ENCODE results near the gene HES5. TPM values are rescaled to one million over a fixed set of nuclear protein-coding genes. Genes with fewer than 3 reads are reported as not detected.

HES5 gene
- total and polyA plus RNA-seq, 2 of the 13 experiments (the other 11 are each of a cell fraction or from before 2014, with no cell fraction given): not detected

DNA sequence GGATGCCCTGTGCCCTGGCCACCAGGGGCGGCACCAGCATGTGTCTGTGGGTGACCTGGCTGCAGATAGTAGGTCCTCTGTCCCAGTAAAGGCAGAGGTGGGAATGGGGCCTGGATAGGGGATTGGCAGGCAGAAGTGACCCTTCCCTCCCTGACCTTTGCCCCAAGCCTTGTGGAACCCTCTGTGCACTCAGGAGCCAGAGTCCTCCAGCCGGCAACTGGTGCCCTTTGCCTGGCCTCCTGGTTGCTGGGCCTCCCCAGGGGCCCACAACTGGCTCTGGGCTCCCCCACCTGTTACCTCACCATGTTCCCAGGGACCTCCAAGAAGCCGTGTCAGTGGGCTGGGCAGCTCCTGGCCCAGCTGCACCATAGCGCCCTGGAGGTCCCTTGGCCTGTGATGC lies 44.0 kb downstream of the HES5 start:
- BruUV-seq (replicated peaks): no TSS peak
- no peak for ATAC-seq
- Histone ChIP-seq H3K4me1 (ENCODE audit: insufficient read depth, low read length) (no peaks in the 10 kb centered on the region), H4K20me1 (ENCODE audit: insufficient read depth, low read length) (no peaks in the 10 kb centered on the region), H3K36me3 (replicated peaks in 1 of 2; ENCODE audit: control insufficient read depth in 1 of 2, insufficient read depth in 2 of 2, low read length in 2 of 2) (no peaks in the 10 kb centered on the region), H3K79me2 (ENCODE audit: insufficient read depth, low read length) (no peaks in the 10 kb centered on the region), H2AFZ (ENCODE audit: low read length) (no peak overlapping the region), H3K9ac (ENCODE audit: insufficient read depth, low read depth, low read length) (no peak overlapping the region), H3K27ac (ENCODE audit: extremely low read length, insufficient read depth, low read length) (no peak overlapping the region), H3K4me3 (replicated peaks in 1 of 3; ENCODE audit: insufficient read depth in 1 of 3, low read depth in 2 of 3, low read length in 3 of 3) (no peak overlapping the region), H3K27me3 (ENCODE audit: control insufficient read depth in 1 of 2, insufficient read depth in 2 of 2, low read length in 2 of 2) (peaks cover 14 to 17% of the 10 kb centered on the region in 2 experiments; a peak in 4 of 5 replicates), H3K4me2 (ENCODE audit: low read depth, low read length) (no peak overlapping the region), H3K9me3 (ENCODE audit: low read length) (peaks cover 8% of the 10 kb centered on the region; the same call in 1 of the 2 replicates)
- intact Hi-C loops (cut with micrococcal nuclease; ENCODE audit: unreplicated experiment) (no loop called here), in situ Hi-C loops (cut with HindIII; ENCODE audit: extremely low pct_ligation_motif_present, low pct_unique_long_range_greater_than_20kb) (no loop called here)
- 50% methylated on average over 2 of the region's 4 CpGs for WGBS (ENCODE audit: low lambda C conversion rate)
- no peak for DNase-seq (ENCODE audit: low spot score)
- CTCF ChIA-PET (ENCODE audit: low intra/inter-chr PET ratio, low total read pairs): no interaction called here
- TF ChIP-seq ZKSCAN1 (IDR thresholded peaks at IDR 0.05; ENCODE audit: low read length) (peak; percentile 75; the same call in 1 of the 2 replicates), BORCS8-MEF2B (CRISPR knock-in tag; IDR thresholded peaks at IDR 0.05) (no peak), TCF7L2 (IDR thresholded peaks at IDR 0.05; ENCODE audit: low read depth, low read length) (no peak), AGO2 (optimal IDR thresholded peaks at IDR 0.05; ENCODE audit: low read depth, low read length) (no peak), GFI1 (CRISPR knock-in tag; IDR thresholded peaks at IDR 0.05; ENCODE audit: borderline replicate concordance) (no peak), MXD4 (CRISPR knock-in tag; IDR thresholded peaks at IDR 0.05) (no peak), HNRNPH1 (optimal IDR thresholded peaks at IDR 0.05; ENCODE audit: low read depth, low read length) (no peak), SYNCRIP (IDR thresholded peaks at IDR 0.05; ENCODE audit: insufficient read depth, low read depth, low read length) (no peak), HIVEP1 (CRISPR knock-in tag; IDR thresholded peaks at IDR 0.05) (no peak), ZNF563 (CRISPR knock-in tag; IDR thresholded peaks at IDR 0.05) (no peak), PBX3 (CRISPR knock-in tag; IDR thresholded peaks at IDR 0.05; ENCODE audit: borderline replicate concordance) (no peak), KAT2B (IDR thresholded peaks at IDR 0.05; ENCODE audit: borderline replicate concordance, low read depth, low read length) (no peak), ZNF839 (CRISPR knock-in tag; IDR thresholded peaks at IDR 0.05; ENCODE audit: borderline replicate concordance) (no peak), PATZ1 (CRISPR knock-in tag; IDR thresholded peaks at IDR 0.05) (no peak), LBX2 (CRISPR knock-in tag; IDR thresholded peaks at IDR 0.05; ENCODE audit: borderline replicate concordance) (no peak)
- TF ChIP-seq, protein P1, sequence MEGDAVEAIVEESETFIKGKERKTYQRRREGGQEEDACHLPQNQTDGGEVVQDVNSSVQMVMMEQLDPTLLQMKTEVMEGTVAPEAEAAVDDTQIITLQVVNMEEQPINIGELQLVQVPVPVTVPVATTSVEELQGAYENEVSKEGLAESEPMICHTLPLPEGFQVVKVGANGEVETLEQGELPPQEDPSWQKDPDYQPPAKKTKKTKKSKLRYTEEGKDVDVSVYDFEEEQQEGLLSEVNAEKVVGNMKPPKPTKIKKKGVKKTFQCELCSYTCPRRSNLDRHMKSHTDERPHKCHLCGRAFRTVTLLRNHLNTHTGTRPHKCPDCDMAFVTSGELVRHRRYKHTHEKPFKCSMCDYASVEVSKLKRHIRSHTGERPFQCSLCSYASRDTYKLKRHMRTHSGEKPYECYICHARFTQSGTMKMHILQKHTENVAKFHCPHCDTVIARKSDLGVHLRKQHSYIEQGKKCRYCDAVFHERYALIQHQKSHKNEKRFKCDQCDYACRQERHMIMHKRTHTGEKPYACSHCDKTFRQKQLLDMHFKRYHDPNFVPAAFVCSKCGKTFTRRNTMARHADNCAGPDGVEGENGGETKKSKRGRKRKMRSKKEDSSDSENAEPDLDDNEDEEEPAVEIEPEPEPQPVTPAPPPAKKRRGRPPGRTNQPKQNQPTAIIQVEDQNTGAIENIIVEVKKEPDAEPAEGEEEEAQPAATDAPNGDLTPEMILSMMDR (CRISPR knock-in tag; IDR thresholded peaks at IDR 0.05): 0 out of 2 replicates have a peak, but pooled peaks have one; percentile 12
- POLR2A ChIA-PET: no interaction called here
- no peak for FAIRE-seq

All from HepG2 (cell line).